ENCODE data around the gene ATP6V0C. TPM values are rescaled to one million over a fixed set of nuclear protein-coding genes. Genes with fewer than 3 reads are reported as not detected.
"Not testable (repeated sequence)": the region's sequence is repeated elsewhere in the genome, so short reads cannot be mapped to it uniquely, and the experiment has no call there.

Gene ATP6V0C
- total RNA-seq, 1 experiment from 2014 or later: 24.7 TPM

DNA sequence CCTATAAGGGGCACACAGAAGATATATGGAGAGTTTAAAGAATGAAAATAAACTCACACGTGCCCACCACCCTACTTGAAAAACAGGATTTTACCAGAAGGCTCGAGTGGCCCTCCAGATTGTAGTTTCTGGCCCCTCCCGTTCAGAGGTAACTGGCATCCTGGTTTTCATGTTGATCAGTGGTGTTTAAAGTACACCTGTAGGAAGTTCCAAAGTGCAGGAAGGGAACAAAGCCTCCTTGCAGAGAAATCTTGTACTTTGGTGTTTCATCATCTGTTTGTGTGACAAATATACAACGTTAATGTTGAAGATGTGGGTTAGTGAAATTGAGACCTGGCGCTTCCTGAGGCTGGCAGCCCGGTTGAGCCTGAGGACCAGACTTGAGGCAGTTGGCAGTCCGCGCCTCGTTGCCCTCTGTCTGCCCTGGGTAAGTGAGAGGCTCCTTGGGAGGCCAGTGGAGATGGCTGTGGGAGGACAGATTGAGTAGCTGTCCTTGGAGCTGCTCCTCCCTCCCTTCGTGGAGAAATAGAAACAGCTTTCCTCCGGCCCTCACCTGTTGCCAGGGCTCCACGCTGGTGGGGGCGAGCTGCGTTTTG is 36.6 kb downstream of the ATP6V0C start:
- not testable (repeated sequence) for DNase-seq (ENCODE audit: low spot score)

DNA sequence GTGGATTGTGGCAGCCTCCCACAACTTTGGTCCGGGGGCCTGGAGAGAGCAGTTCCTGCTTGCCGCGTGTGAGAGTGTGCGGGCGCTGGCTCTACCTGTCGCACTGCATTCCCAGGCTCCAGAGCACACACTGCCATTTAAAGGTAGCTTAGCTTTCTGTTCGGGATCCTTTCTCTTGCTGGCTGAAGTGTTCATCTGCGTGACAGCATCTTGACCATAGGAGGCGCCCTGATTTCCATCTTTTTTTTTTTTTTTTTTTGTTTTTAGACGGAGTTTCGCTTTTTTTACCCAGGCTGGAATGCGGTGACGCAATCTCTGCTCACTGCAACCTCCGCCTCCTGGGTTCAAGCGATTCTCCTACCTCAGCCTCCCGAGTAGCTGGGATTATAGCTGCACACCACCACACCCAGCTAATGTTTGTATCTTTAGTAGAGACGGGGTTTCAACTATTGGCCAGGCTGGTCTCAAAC is 37.7 kb downstream of the ATP6V0C start:
- DNase-seq (ENCODE audit: low spot score): not testable (repeated sequence)

DNA sequence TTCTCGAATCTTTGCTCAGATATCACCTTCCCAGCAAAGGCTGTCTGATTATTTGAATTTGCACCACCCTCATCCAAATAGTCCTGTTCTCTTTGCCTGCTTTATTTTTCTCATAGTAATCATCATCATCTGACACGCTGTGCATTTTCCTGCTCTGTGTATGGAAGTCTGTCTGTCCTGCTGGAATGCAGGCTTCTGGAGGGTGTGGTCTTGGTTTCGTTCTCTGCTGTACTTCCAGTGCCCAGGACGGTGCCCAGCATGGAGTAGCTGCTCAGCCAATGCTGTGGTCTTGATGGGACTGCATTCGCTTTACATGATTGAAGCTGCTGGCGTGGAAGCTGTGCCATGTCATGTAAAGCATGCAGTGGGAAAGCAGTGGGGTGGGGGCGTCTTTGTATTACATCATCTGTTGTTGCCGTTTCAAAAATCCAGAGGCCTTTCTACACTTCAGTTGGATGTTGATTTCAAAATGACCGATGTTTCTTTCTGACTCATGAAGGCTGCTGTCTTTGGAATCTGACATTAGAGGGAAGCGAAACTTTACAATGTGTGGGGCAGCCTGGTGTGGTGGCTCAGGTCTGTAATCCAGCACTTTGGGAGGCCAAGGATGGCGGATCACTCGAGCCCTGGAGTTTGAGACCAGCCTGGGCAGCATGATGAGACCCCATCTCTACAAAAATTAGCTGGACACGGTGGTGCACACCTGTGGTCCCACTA is 41.1 kb downstream of the ATP6V0C start:
- not testable (repeated sequence) for DNase-seq (ENCODE audit: low spot score)

DNA sequence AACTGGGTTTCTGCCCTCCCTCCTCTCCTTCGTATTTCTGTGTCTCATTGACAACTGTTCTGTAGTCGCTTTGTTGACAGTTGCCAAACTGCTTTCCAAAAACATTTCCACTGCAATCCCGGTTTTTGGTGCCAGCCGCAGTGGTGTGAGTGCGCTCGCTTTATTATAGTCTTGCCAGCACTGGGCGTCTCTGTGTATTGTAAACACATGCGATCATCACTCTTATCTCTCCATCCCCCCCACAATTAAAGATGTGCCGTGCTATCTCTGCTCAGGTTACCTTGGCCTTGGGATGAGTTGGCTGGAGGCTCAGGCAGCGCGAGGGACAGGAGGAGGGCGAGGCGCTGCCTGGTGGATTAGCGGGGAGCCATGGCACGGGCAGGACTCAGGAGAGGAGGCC is 43.4 kb downstream of the ATP6V0C start:
- not testable (repeated sequence) for DNase-seq (ENCODE audit: low spot score)

DNA sequence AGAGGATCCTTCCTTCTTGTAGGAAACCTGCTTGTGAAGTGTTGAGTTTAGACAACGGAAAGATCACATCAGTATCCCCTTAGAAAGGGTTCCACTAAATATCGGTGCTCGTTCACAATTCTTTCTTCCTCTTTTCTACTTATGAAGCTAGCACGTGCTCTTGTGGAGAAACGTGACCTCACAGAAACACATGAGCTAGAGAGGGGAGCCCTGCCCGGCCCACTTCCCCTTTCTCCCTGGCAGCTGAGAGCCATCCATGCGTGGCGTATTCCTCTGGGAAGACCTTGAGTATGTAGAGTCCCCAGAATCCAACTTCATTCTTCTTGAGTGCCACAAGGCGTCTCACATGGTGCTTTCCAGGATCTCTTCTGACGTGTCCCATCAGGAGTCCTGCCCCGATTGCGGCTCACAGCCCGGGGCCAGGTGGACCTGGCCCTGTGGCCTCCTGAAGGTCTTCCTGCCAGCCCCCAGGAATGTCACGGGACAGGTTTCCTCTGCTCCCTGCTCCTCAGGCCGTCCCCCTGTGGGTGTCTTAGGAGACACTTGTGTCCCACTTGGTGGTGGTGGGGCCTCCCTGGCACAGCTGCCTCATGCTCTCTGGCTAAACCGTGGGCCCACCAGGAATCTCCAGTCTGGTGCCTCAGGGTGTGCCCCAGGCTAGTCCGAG is 46.5 kb downstream of the ATP6V0C start:
- DNase-seq (ENCODE audit: low spot score): not testable (repeated sequence)

DNA sequence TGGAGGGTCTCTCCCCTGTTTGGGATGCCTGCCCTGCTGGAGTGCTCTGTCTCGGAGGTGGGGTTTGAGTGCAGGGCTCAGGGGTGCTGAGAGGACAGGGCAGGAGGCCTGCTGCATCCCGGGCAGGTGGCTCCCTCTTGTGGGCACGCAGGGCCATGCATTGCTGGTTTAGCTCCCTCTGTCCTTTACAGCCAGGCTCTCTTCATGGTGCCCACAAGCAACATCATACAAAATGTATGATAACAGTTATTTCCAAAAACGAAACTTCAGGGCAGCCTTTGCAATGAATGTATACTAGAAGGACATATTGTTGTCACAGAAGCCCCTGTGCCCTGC is 47.0 kb downstream of the ATP6V0C start:
- not testable (repeated sequence) for DNase-seq (ENCODE audit: low spot score)

DNA sequence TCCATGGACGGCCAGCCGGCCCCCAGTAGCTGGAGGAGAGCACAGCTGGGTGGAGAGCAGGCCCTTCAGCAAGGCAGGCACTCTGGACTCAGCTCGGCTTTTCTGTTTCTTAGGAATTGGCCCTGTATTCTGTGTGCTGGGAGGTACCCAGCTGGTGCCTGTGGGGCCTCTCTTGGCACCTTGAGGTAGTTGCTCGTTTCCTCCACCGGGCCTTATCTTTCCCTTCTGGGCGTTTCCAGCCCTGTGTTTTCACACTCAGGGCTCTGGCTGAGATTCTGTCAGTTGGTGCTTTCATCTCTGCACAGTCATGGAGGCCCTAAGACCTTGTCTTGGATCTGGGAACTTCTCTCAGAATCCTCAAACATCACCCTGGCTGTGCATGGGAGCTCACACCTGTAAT is 53.8 kb downstream of the ATP6V0C start:
- DNase-seq (ENCODE audit: low spot score): not testable (repeated sequence)

DNA sequence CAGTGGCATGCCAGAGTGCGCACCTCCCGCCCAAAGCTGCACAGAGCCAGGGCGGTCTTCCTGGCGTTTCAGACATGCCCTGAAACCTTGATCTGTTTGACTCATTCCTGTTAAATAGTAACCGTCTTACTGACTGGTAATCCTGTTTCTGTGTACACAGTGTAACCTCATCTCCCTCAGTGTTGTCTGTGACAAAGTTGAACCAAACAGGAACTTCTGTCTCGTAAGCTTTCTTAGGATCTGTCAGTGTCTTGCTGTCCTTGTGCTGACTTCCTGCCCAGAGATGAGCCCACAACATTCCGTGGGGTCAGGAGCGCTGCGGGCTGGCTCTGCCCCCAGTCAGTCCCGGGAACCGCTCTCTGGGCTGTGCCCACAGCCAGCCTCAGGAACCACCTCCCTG is 54.8 kb downstream of the ATP6V0C start:
- DNase-seq (ENCODE audit: low spot score): not testable (repeated sequence)

Other genes starting within 250 kb of the ATP6V0C start
- 226 and 239 TPM in 2 replicates for gene RNPS1, start 245.8 kb upstream of the ATP6V0C start, total RNA-seq (2014; rRNA removed; shearing (Covaris generic))
- gene ABCA3, start 173.2 kb upstream of the ATP6V0C start, total RNA-seq (2014; rRNA removed; shearing (Covaris generic)): 17.3 and 19.5 TPM in 2 replicates
- gene CCNF, start 84.5 kb upstream of the ATP6V0C start, total RNA-seq (2014; rRNA removed; shearing (Covaris generic)): 52.0 and 54.5 TPM in 2 replicates
- gene TEDC2, start 53.8 kb upstream of the ATP6V0C start, total RNA-seq (2014; rRNA removed; shearing (Covaris generic)): 33.2 and 48.6 TPM in 2 replicates
- 0.12 TPM in 1 of 2 replicates, not detected in the other for gene NTN3, start 42.7 kb upstream of the ATP6V0C start, total RNA-seq (2014; rRNA removed; shearing (Covaris generic))
- 8.6 and 18.0 TPM in 2 replicates for gene TBC1D24, start 38.8 kb upstream of the ATP6V0C start, total RNA-seq (2014; rRNA removed; shearing (Covaris generic))
- 71.3 and 76.8 TPM in 2 replicates for gene AMDHD2, start 6.4 kb downstream of the ATP6V0C start, total RNA-seq (2014; rRNA removed; shearing (Covaris generic))
- not detected in 2 replicates for gene CEMP1, start 17.5 kb downstream of the ATP6V0C start, total RNA-seq (2014; rRNA removed; shearing (Covaris generic))
- 15.1 and 21.1 TPM in 2 replicates for gene PDPK1, start 24.1 kb downstream of the ATP6V0C start, total RNA-seq (2014; rRNA removed; shearing (Covaris generic))
- gene KCTD5, start 168.6 kb downstream of the ATP6V0C start, total RNA-seq (2014; rRNA removed; shearing (Covaris generic)): 62.4 and 70.6 TPM in 2 replicates
- 1.4 and 2.6 TPM in 2 replicates for gene PRSS27, start 206.3 kb downstream of the ATP6V0C start, total RNA-seq (2014; rRNA removed; shearing (Covaris generic))
- 30.0 and 49.0 TPM in 2 replicates for gene SRRM2, start 238.7 kb downstream of the ATP6V0C start, total RNA-seq (2014; rRNA removed; shearing (Covaris generic))